ENCODE data around the gene SLC6A8.

Gene SLC6A8

GRCh38 chrX:153648358-153649177 is 39.2 kb upstream of the SLC6A8 start:
- DNase-seq (ENCODE audit: low read depth): no peak

DNA sequence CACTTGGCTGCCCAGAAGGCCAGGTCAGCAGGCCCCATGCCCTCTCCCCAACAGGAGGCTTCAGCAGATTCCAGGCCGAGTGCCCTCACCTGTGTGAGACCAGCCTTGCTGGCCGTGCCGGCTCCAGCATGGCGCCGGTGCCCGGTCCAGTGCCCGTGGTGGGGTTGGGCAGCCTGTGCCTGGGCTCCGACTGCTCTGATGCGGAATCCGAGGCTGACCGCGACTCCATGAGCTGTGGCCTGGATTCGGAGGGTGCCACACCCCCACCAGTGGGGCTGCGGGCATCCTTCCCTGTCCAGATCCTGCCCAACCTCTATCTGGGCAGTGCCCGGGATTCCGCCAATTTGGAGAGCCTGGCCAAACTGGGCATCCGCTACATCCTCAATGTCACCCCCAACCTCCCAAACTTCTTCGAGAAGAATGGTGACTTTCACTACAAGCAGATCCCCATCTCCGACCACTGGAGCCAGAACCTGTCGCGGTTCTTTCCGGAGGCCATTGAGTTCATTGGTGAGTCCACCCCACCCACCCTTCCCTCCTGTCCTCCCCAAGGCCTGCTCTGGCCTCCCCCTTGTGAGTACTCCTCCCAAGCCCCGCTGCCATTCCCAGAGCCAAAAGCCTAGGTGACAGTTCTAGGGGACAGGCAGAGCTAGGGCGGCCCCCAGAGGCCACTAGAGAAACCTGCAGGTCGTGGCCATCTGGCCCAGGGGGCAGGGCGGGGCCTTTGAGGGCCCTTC is 38.4 kb upstream of the SLC6A8 start:
- no peak for DNase-seq (ENCODE audit: low read depth)

GRCh38 chrX:153649915-153650782 is 37.6 kb upstream of the SLC6A8 start:
- no peak for DNase-seq (ENCODE audit: low read depth)

DNA sequence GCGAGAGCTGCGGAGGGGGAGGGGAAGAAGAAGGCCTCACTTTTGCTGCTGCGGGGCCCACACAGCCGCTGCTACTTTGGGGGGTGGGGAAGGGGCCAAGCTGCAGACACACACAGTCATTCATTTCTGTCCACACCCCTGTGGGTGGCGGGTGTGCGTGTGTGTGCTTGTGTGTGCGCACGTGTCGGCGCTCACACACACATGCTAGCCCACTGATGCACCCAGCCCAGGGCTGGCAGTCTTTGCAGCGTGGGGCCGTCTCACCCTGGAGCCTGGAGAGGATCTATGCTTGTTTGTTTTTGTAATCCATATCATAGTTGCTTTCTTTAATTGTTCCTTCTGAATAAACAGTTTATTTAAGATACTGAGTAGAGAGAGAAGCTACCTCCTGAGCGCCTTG is 36.8 kb upstream of the SLC6A8 start:
- no peak for DNase-seq (ENCODE audit: low read depth)

DNA sequence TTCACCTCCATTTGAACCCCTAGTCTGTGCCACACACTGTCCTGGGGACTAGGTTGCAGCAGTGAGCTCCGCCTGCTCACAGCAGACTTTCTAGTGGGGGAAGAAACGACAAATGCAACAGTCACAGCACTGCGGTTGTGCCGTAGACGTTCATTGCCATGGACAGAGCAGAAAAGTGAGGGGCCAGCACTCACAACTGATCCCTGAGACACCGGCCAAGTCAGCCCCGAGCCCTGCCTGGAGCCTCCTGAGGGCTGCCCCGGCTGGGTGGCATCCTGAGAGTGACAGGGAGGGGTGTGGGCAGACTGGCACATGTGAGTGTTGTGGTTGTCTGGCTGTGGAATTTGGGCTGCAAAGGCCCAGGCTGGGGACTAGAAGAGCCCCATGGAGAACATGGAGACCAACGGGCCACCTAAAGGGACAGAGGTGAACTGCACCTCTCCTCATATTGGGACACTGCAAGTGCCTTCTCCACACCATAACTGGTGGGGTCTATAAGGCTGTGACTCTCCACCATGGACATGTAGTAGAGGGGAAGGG is 36.1 kb upstream of the SLC6A8 start:
- DNase-seq (ENCODE audit: low read depth): no peak

DNA sequence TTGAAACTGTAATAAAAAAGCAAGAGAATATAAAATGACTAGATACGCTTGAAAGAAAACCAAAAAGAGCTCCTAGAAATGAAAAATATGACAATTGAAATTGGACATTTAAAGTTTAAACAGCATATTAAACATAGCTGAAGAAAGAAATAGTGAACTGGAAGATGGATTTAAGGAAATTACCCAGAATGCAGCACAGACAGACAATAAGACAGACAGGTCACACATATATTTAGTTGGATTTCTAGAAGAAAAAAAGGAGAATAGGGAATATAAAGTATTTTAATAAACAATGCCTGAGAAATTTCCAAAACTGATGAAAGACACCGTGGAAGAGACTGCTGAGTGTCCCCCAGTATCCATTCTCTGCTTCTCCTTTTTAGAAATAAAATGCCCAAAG is 34.2 kb upstream of the SLC6A8 start:
- no peak for DNase-seq (ENCODE audit: low read depth)

GRCh38 chrX:153657161-153657560 is 30.6 kb upstream of the SLC6A8 start:
- no peak for DNase-seq (ENCODE audit: low read depth)

- no peak for DNase-seq (ENCODE audit: low read depth)
Observed at GRCh38 chrX:153659268-153659667, 28.5 kb upstream of the SLC6A8 start.

- no peak for DNase-seq (ENCODE audit: low read depth)
Observed at GRCh38 chrX:153662266-153662665, 25.5 kb upstream of the SLC6A8 start.

DNA sequence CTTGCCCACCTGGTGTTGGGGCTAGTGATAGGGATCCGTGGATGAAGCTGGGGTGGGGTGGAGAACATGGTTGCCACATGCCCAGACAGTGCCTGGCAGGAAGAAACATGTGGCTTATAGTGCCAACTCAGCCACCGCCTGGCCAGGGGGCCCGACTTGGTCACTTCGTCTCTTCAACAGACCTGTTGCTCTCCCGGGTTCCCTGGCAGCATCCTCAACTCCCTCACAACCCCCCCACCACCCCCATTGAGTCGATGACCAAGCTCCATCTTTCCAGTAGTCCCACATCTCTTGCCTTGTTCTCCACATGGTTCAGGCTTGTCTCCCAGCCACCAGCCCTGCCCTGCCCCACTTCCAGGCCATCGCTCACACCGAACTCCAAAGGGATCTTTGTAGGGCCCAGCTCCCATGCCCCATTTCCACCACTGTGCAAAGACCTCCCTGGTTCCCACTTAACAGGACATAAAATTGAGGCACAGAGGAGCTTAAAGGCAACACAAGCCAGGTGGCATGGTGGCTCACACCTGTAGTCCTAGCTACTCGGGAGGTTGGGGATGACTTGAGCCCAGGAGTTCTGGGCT is 21.9 kb upstream of the SLC6A8 start:
- DNase-seq (ENCODE audit: low read depth): no peak

DNA sequence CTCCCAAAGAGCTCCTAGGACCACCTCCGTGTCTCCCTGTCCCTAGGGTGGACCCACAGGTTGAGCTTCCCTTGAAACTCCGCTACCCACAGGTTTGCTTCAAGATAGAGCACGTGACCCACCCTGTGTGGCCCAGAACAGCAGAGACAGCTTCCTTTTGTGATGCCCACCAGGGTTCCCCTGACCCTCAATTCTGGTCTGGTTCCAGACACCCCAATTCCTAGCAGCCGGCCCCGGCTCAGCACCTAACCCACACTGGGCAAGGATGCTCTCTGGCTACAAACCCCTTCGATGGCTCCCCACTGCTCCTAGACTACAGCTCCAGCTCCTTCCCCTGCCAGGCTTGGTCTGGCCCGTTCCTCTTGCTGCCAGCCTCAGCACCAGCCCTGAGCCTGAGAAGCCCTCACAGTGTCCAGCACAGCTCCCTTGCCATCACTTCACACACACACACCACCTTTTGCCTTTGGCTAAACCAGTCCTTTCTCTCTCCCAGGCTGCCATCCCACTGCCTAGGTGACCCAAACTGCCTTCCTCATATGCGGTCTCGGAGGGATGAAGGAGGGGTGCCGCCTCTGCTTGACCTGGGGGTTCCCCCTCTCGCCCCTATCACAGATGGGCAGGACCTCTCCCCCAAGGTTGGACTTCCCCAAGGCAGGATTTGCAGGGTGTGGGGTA is 20.3 kb upstream of the SLC6A8 start:
- no peak for DNase-seq (ENCODE audit: low read depth)

GRCh38 chrX:153667956-153668396 is 19.8 kb upstream of the SLC6A8 start:
- DNase-seq (ENCODE audit: low read depth): peak; percentile 57

DNA sequence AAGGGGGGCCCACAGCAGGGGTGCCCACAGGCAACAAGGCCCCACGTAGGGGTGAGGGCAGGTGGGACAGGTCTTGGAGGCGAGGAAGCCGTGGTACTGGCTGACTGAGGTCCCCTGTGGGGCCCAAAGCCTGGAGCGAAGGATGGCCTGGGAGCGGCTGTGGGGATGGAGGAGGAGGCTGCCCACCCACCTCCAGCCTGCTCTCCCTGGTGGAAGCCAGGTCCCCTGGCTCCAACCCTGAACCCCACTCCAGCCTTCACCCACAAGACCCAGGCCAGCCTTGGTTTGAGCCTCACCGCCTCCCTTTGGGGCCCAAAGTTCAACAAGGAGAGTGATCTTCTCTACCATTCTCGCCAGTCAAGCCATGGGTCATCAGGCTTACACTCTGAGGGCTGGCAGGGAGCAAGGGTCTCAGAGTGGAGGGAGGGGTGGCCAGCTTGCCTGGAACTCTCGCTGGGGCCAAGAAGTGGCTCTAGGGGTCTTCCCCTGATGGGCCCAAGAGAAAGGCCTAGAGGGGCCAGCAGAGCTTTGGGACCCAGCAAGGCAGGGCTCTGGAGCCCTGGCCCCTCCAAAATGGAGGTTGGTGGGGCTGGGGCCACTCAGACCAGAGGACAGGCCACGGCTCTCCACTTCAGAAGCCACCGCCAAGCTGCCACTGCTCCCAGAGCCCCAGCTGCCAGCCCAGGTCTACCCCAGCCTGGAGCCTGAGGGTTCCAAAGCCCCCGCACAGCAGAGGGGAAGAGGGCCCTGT is 19.1 kb upstream of the SLC6A8 start:
- DNase-seq (ENCODE audit: low read depth): no peak

- DNase-seq (ENCODE audit: low read depth): peak; percentile 21
Observed at GRCh38 chrX:153669174-153669890, 18.4 kb upstream of the SLC6A8 start.

DNA sequence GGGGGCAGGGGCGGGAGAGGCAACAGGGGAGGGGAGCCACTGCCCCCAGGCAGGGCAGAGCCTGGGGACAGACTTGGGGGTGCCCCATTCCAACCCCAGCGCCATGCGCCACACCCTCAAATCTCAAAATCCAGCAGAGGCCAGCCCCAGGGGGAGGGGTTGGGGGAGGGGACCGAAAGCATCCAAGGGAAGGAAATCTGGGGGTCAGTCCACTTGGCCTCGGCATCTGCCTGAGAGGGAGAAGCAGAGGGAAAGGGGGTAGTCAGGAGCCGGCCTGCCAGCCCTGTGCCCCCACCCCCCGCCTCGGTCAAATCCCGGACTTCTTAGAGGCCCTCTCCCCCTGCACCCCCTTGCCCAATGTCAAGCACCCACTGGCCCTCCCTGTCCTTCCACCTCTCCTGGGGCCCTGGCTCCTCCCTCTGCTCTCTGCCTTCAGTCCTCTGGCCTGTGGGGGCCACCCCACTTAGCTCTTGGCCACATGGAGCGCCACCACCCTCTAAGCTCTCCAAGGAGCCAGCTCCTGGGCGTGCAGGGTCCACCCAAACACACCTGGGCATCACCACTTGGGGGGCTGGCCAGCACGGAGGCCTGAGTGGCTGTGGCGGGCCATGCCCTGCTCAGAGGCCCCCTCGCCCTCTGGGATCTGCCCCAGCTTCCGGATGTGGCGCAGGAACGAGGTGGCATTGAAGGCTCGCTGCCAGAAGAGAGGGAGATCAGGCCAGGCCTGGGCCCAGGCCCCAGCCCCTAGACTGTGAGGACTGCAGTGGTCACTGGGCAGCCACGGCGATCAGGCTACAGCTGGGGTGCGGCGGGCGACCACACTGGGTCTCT is 17.6 kb upstream of the SLC6A8 start:
- DNase-seq (ENCODE audit: low read depth): no peak

- no peak for DNase-seq (ENCODE audit: low read depth)
Observed at GRCh38 chrX:153670748-153671588, 16.8 kb upstream of the SLC6A8 start.

GRCh38 chrX:153671589-153672530 is 15.9 kb upstream of the SLC6A8 start:
- no peak for DNase-seq (ENCODE audit: low read depth)
